Ishikawa (cell line): ENCODE results near the gene PLEKHG4.

Experiments
- CEBPB ChIP-seq: IDR thresholded peaks from 2 replicates; pipeline ENCODE4 v1.6.1; 2012
- CREB1 ChIP-seq: IDR thresholded peaks from 2 replicates; pipeline ENCODE4 v1.6.1; 2012; ENCODE audit warnings: low read depth
- EGR1 ChIP-seq: IDR thresholded peaks from 2 replicates; pipeline ENCODE4 v1.6.1; 2012
- EP300 ChIP-seq: IDR thresholded peaks from 2 replicates; pipeline ENCODE4 v1.6.1; 2012; ENCODE audit warnings: borderline replicate concordance
- FOXM1 ChIP-seq: IDR thresholded peaks from 2 replicates; pipeline ENCODE4 v1.6.1; 2012; ENCODE audit warnings: low read depth, borderline replicate concordance
- NFIC ChIP-seq: IDR thresholded peaks from 2 replicates; pipeline ENCODE4 v1.6.1; 2012
- RAD21 ChIP-seq: IDR thresholded peaks from 2 replicates; pipeline ENCODE4 v1.6.1; 2012; ENCODE audit warnings: low read depth
- TAF1 ChIP-seq: IDR thresholded peaks from 2 replicates; pipeline ENCODE4 v1.6.1; 2012; ENCODE audit warnings: low read depth, mild to moderate bottlenecking
- TCF12 ChIP-seq: IDR thresholded peaks from 2 replicates; pipeline ENCODE4 v1.6.1; 2012; ENCODE audit warnings: low read depth
- TEAD4 ChIP-seq: IDR thresholded peaks from 2 replicates; pipeline ENCODE4 v1.6.1; 2012
- YY1 ChIP-seq: IDR thresholded peaks from 2 replicates; pipeline ENCODE4 v1.6.1; 2012; ENCODE audit warnings: low read depth
- ZBTB7A ChIP-seq: IDR thresholded peaks from 2 replicates; pipeline ENCODE4 v1.6.1; 2012; ENCODE audit warnings: low read depth
- TF ChIP-seq, protein P1 (sequence below): IDR thresholded peaks from 2 replicates; pipeline ENCODE4 v1.6.1; 2012; ENCODE audit warnings: low read depth, mild to moderate bottlenecking
- TF ChIP-seq, protein P2 (sequence below): IDR thresholded peaks from 2 replicates; pipeline ENCODE4 v1.6.1; 2012
- TF ChIP-seq, protein P3 (sequence below): IDR thresholded peaks from 2 replicates; pipeline ENCODE4 v1.6.1; 2012

Gene PLEKHG4

DNA sequence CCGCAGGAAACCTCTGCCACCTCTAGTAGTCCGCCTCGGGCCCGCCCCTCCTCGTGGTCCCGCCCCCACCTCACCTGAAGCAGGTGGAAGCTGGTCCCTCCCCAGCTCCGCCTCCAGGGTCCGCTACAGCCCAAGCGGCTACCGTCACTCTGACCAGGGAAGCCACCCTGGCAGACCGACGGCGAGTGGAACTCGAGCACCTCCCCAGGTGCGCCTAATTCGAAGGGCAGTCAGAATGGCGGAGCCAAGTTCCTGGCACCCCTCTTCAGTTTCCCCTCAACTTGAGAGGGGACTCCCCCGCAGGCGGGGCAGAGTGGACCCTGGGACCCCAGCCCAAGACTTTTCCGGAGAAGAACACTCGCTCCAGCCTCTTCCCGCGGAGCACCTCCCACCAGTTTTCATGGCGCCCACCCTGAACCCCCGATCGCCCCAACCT is 32.6 kb upstream of the PLEKHG4 start:
- no peak for TF ChIP-seq TEAD4
- peak; percentile 18; the same call in 1 of the 2 replicates for TF ChIP-seq RAD21
- no peak for TF ChIP-seq NFIC
- TF ChIP-seq ZBTB7A, result peak; percentile 50; the same call in 1 of the 2 replicates
- no peak for TF ChIP-seq FOXM1
- TF ChIP-seq CREB1, result no peak

DNA sequence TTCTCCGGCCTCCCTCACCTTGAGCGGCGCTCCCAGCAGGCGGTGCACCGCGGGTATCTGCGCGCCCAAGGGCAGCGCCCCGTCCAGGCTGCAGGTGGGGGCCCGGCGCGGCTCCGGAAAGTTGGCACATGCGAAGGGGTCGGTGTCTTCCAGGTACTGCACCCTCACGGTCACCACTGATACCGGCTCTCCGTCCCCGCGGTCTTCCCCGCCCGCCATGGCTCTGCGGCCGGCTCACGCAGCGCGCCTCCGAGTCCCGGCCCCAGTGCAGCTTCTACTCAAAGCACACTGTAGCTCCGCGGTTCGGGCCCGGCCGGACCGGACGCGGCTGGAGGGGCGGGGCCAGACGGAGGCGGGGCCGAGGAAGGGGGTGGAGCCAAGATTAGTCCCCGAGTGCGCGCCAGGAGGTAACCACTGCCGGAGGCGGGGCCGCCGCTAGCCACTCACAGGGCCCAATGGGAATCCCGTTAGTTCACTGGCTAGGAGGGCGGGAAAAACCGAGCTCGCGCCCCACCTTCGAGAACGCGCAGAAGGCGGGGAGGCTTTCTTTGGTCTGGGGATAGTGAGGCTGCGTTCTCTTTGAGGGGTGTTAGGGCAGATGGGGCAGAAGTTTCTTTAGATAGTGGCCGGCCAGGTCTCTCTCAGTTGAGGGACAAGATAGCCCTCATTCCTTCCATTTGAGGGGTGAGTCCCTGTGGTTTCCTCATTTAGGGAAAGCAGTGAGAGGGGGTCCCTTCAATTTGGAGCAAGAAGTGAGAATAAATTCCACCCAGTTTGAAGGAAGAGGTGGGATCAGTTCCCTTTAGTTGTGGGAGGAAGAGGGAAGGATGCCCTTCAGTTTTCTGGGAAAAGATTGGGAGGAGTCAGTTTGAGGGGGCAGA is 31.9 kb upstream of the PLEKHG4 start, which contains the start of gene FHOD1:
TSS of gene FHOD1 (minus strand) at position 290 of the 881 bp plus-strand sequence. CDS start at position 219, 71 bp downstream.
- TF ChIP-seq ZBTB7A (no peak), NFIC (0 out of 2 replicates have a peak, but pooled peaks have one; percentile 14), CEBPB (no peak), TCF12 (no peak), EP300 (no peak), YY1 (peak; percentile 63; the same call in 1 of the 2 replicates), CREB1 (no peak), RAD21 (no peak), EGR1 (no peak), TEAD4 (no peak), TAF1 (peak; percentile 68), FOXM1 (no peak)
- TF ChIP-seq, protein P1, sequence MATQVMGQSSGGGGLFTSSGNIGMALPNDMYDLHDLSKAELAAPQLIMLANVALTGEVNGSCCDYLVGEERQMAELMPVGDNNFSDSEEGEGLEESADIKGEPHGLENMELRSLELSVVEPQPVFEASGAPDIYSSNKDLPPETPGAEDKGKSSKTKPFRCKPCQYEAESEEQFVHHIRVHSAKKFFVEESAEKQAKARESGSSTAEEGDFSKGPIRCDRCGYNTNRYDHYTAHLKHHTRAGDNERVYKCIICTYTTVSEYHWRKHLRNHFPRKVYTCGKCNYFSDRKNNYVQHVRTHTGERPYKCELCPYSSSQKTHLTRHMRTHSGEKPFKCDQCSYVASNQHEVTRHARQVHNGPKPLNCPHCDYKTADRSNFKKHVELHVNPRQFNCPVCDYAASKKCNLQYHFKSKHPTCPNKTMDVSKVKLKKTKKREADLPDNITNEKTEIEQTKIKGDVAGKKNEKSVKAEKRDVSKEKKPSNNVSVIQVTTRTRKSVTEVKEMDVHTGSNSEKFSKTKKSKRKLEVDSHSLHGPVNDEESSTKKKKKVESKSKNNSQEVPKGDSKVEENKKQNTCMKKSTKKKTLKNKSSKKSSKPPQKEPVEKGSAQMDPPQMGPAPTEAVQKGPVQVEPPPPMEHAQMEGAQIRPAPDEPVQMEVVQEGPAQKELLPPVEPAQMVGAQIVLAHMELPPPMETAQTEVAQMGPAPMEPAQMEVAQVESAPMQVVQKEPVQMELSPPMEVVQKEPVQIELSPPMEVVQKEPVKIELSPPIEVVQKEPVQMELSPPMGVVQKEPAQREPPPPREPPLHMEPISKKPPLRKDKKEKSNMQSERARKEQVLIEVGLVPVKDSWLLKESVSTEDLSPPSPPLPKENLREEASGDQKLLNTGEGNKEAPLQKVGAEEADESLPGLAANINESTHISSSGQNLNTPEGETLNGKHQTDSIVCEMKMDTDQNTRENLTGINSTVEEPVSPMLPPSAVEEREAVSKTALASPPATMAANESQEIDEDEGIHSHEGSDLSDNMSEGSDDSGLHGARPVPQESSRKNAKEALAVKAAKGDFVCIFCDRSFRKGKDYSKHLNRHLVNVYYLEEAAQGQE, result no peak
- TF ChIP-seq, protein P2, sequence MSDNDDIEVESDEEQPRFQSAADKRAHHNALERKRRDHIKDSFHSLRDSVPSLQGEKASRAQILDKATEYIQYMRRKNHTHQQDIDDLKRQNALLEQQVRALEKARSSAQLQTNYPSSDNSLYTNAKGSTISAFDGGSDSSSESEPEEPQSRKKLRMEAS, result peak; percentile 85
- TF ChIP-seq, protein P3, sequence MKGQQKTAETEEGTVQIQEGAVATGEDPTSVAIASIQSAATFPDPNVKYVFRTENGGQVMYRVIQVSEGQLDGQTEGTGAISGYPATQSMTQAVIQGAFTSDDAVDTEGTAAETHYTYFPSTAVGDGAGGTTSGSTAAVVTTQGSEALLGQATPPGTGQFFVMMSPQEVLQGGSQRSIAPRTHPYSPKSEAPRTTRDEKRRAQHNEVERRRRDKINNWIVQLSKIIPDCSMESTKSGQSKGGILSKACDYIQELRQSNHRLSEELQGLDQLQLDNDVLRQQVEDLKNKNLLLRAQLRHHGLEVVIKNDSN, result no peak

DNA sequence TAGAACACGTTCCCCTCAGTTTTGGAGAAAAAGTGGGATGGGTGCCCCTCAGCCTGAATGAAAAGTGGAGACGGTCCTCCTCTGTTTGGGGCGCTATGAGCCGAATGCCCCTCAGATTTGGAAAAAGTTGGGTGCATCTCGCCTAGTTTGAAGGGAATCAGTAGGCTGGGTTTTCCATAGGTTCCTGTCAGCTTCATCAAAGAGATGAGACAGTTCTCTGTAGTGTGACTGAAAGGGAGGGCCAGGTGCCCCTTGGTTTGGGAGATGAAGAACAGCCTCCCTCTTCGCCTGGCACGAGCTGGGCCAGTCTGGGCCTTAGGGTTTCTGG is 31.3 kb upstream of the PLEKHG4 start:
- TF ChIP-seq CREB1 (no peak), CEBPB (no peak), ZBTB7A (no peak), TEAD4 (no peak), RAD21 (no peak), YY1 (no peak), TCF12 (no peak), FOXM1 (no peak), TAF1 (no peak), NFIC (no peak), EP300 (no peak), EGR1 (no peak)
- TF ChIP-seq, protein P1, result no peak
- TF ChIP-seq, protein P2, result no peak
- TF ChIP-seq, protein P3, result no peak

DNA sequence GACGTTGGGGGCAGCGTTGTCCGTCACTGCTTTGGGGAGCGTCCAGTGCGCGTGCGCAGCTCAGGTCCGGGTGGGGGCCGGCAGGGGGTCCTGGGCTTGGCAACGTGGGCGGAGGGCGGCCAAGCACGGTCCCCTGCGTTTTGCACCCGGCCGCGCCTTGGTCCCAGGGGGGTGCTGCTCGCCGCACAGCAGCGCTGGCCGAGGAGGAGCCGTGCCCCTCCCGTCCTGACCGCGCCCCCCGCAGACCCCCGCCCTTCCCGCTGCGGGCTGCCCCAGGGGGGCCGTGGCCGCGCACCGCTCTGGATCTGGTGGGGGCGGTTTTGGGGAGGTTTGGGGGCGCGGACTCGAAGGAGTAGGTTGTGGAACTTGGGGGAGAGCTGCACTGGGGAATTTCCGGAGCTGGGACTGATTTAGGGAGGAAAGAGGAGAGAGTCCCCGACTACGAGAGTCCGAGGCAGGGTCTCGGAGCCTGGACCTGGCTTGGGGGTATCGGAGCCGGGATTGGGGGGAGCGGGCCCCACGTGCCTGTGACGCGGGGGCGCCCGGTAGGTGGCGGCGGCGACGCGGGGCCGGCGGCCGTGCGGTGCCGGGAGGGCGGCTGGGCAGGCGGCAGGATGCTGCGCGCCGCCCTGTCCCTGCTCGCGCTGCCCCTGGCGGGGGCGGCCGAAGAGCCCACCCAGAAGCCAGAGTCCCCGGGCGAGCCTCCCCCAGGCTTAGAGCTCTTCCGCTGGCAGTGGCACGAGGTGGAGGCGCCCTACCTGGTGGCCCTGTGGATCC is 30.7 kb upstream of the PLEKHG4 start, which contains the start of gene SLC9A5:
TSS of gene SLC9A5 (plus strand) at position 579 of the 777 bp plus-strand sequence. CDS start at position 615, 36 bp downstream.
- TF ChIP-seq CEBPB (no peak), EGR1 (peak; percentile 53; the same call in 1 of the 2 replicates), ZBTB7A (peak; percentile 97), NFIC (no peak), TEAD4 (no peak)
- TF ChIP-seq, protein P3, result peak; percentile 43; the same call in 1 of the 2 replicates
- TF ChIP-seq, protein P2, result peak; percentile 24; the same call in 1 of the 2 replicates
